Suprapubic skin (tissue), 4 donors: Measurements from ENCODE around the gene ZC3H12A. TPM values are rescaled to one million over a fixed set of nuclear protein-coding genes. Genes with fewer than 3 reads are reported as not detected.

Source experiments
- DNase-seq, 2 donors: peaks; one replicate each; pipeline ENCODE4 v3.0.0-alpha.2; 2019; ENCODE audit warnings: low spot score in 2 of 2
- H3K27ac ChIP-seq: fragments of 200-600 bp; sonication (generic); one replicate; pipeline ENCODE4 v1.5.1; 2019
- H3K27me3 ChIP-seq: fragments of 200-600 bp; sonication (generic); one replicate; pipeline ENCODE4 v1.5.1; 2019
- H3K36me3 ChIP-seq: fragments of 200-600 bp; sonication (generic); one replicate; pipeline ENCODE4 v1.5.1; 2019
- H3K4me1 ChIP-seq: fragments of 200-600 bp; sonication (generic); one replicate; pipeline ENCODE4 v1.5.1; 2019
- H3K4me3 ChIP-seq: fragments of 200-600 bp; sonication (generic); one replicate; pipeline ENCODE4 v1.5.1; 2019; ENCODE audit warnings: mild to moderate bottlenecking
- H3K9me3 ChIP-seq: fragments of 200-600 bp; sonication (generic); one replicate; pipeline ENCODE4 v1.5.1; 2019
- EP300 ChIP-seq: sonication (generic); formaldehyde crosslinking; IDR thresholded peaks from one replicate; pipeline ENCODE4 v1.6.1; 2017; ENCODE audit warnings: antibody characterized with exemption
- POLR2A ChIP-seq, 2 donors: fragments of 450-650 bp; IDR thresholded peaks; one replicate each; pipeline ENCODE4 v1.6.1; 2017; ENCODE audit warnings: antibody characterized with exemption in 2 of 2, mild to moderate bottlenecking in 2 of 2, moderate library complexity in 2 of 2
- POLR2AphosphoS5 ChIP-seq, 3 donors: sonication (generic); formaldehyde crosslinking; IDR thresholded peaks; one replicate each; pipeline ENCODE4 v1.6.1; 2017; ENCODE audit warnings: antibody characterized with exemption in 3 of 3
- WGBS: methylation state at CpG from one replicate; pipeline ENCODE4 v1.1.5; 2018; 5-methylcytosine and 5-hydroxymethylcytosine counted together
- total RNA-seq, 4 donors: library from RNA; depleted of rRNA; stranded (reverse); fragments of >200 nt; gene quantifications; one replicate each; pipeline ENCODE4 v1.1.0, GENCODE V29; 2016
- TF ChIP-seq, protein P1 (sequence below), 2 donors: fragments of 200-600 bp in 1 of 2; fragments of 450-650 bp in 1 of 2; sonication (generic) in 1 of 2; IDR thresholded peaks; one replicate each; pipeline ENCODE4 v1.5.1; 2016 to 2019; ENCODE audit warnings: antibody characterized with exemption in 2 of 2, mild to moderate bottlenecking in 1 of 2, moderate library complexity in 1 of 2

The ZC3H12A gene
- 100 to 1,000 TPM in 1 of 4 donors, 10 to 100 TPM in 3; 47.7 to 107 (median 56.1) TPM for total RNA-seq

DNA sequence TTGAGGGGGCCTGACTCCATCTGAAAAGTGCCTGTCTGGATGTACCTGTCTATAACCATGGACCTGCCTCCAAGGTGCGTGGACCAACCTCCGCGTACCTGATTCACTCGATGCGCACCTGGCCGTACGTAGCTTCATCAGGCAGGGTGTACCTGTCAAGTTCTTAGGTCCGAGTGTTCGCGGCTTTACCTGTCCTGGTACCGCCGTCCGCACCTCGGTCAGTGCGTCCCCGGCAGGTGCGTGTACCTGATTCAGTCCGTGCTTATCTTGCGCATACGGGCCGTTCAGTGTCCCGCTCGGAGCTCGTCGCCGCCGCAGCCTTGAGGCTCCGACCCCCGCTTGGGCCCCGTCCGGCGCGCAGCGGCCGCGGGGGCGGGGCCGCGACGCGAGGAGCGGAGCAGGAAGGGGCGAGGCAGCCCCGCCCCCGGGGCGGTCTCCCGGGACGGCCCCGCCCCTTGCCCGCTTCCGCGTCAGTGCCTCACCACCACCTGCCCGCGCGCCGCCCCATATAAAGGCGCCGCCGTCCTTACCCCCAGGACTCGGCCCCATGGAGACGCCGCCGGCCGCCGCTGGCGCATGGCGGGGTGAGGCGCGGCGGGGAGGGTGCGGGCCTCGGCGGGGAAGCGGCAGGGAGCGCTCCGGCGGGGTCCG is at the start of gene ZC3H12A:
Gene ZC3H12A, plus strand, starts transcription at position 535 of the 651 bp plus-strand sequence. CDS start 917 bp downstream, outside the sequence.
- H3K9me3 ChIP-seq = no peaks in the 10 kb centered on the region
- H3K27me3 ChIP-seq = no peaks in the 10 kb centered on the region
- TF ChIP-seq POLR2AphosphoS5 (IDR thresholded peaks at IDR 0.05) = peak in 2 of 3 donors; percentile 45 to 84
- TF ChIP-seq POLR2A (IDR thresholded peaks at IDR 0.05) = peak; percentile 94 to 99
- TF ChIP-seq, protein P1, sequence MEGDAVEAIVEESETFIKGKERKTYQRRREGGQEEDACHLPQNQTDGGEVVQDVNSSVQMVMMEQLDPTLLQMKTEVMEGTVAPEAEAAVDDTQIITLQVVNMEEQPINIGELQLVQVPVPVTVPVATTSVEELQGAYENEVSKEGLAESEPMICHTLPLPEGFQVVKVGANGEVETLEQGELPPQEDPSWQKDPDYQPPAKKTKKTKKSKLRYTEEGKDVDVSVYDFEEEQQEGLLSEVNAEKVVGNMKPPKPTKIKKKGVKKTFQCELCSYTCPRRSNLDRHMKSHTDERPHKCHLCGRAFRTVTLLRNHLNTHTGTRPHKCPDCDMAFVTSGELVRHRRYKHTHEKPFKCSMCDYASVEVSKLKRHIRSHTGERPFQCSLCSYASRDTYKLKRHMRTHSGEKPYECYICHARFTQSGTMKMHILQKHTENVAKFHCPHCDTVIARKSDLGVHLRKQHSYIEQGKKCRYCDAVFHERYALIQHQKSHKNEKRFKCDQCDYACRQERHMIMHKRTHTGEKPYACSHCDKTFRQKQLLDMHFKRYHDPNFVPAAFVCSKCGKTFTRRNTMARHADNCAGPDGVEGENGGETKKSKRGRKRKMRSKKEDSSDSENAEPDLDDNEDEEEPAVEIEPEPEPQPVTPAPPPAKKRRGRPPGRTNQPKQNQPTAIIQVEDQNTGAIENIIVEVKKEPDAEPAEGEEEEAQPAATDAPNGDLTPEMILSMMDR (IDR thresholded peaks at IDR 0.05) = no peak
- H3K4me3 ChIP-seq = peak within 1 kb of the TSS; percentile 81
- peak; percentile 91 to 95 for DNase-seq
- H3K27ac ChIP-seq = peak within 1 kb of the TSS; percentile 95
- peaks cover 7% of the 10 kb centered on the region for H3K36me3 ChIP-seq
- WGBS = no CpG with 5 or more reads among the region's 78 CpGs
- H3K4me1 ChIP-seq = peaks cover 77% of the 10 kb centered on the region

DNA sequence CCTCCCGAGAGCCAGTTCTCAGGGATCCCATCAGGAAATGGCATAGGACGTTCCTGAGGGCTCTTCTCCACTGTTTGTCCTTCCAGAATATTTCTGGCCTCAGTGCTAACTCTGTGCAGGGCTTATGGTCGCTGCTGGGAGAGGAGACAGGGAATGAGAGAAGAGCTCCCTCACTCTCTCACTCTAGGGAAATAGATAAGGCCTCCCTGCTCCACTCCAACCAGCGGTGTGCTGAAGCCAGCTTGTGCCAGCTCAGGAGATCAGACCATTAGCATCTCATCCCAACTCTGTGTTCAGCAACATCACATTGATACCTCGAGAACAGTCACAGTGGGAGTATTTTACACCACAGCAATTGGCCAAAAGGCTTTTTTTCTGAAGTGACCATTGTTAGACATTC is 49.2 kb upstream of the ZC3H12A start:
- Histone ChIP-seq H3K27ac (no peak overlapping the region), H3K36me3 (no peaks in the 10 kb centered on the region), H3K9me3 (no peaks in the 10 kb centered on the region), H3K4me3 (no peak overlapping the region), H3K4me1 (no peaks in the 10 kb centered on the region), H3K27me3 (peaks cover 13% of the 10 kb centered on the region)
- WGBS = 41% methylated on average over 5 of the region's 5 CpGs
- DNase-seq = no peak
- TF ChIP-seq POLR2A (IDR thresholded peaks at IDR 0.05) = no peak
- TF ChIP-seq, protein P1 (IDR thresholded peaks at IDR 0.05) = no peak
- no peak for TF ChIP-seq EP300
- no peak for TF ChIP-seq POLR2AphosphoS5 (IDR thresholded peaks at IDR 0.05)

DNA sequence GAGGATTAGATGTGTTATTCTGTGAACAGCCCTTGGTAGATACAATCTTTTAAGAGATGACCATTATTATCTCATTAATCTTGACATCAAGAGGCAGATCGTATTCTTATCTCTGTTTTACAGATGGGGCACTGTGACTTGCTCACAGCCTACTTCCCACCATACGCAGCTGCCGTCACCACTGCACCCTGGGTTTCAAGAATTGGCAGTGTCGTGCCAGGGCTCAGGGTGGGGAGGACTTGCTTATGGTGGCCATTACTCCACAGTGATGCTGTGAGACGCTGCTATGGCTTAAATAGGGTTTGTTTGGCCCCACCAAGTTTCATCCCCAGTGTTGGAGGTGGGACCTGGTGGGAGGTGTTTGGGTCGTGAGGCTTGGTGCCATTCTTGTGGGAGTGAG is 45.4 kb upstream of the ZC3H12A start:
- Histone ChIP-seq H3K4me1 (no peaks in the 10 kb centered on the region), H3K4me3 (no peak overlapping the region), H3K27ac (no peak overlapping the region), H3K27me3 (peaks cover 32% of the 10 kb centered on the region), H3K9me3 (no peaks in the 10 kb centered on the region), H3K36me3 (no peaks in the 10 kb centered on the region)
- DNase-seq = no peak
- 69% methylated on average over 6 of the region's 6 CpGs for WGBS
- TF ChIP-seq, protein P1 (IDR thresholded peaks at IDR 0.05) = no peak
- TF ChIP-seq POLR2A (IDR thresholded peaks at IDR 0.05) (no peak), POLR2AphosphoS5 (IDR thresholded peaks at IDR 0.05) (no peak), EP300 (no peak)

DNA sequence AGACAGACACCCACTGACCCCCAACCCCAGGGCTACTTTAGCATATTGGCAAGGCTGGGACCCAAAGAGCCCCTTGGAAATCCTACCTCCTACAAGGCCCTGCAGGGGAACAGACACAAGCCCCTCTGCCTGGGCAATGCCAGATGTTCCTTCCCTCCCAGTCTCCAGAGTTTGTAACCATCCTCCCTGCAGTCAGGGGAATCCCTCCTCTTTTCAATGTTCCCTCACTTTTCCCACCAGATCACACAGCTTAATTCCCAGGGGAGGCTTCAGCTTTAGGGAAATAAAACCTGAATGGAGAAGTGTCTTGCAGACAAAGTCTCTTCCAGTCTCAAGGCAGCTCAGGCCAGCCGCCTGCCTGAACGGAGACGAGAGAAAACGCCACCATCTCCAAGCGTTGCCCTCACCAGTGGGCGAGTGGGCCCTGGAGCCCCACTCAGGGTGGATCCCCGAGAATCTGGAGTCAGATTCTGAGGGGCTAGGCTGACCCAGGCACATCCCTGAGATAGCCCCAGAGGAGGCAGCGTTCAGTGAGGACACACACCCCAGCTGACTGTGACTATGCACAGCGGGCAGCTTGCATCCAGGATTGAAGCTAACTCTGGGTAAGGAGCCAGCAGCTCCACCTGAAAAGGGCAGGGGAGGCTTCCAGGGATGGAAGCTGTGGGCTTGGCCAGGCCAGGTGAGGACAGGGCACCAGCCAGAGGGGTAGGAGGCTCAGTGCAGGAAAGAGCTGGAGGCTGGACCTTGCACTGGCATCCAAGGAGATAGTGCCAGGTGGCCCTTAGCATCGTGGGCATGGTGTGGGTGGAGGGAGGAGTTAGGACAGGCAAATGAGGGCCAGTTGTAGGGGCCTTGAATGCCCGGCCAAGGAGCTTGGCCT is 44.0 kb upstream of the ZC3H12A start:
- Histone ChIP-seq H3K36me3 (no peaks in the 10 kb centered on the region), H3K9me3 (no peaks in the 10 kb centered on the region), H3K27ac (no peak overlapping the region), H3K4me1 (no peaks in the 10 kb centered on the region), H3K4me3 (no peak overlapping the region), H3K27me3 (peaks cover 32% of the 10 kb centered on the region)
- whole genome bisulfite sequencing = 62% methylated on average over 11 of the region's 11 CpGs
- TF ChIP-seq POLR2AphosphoS5 (IDR thresholded peaks at IDR 0.05) (no peak), EP300 (no peak), POLR2A (IDR thresholded peaks at IDR 0.05) (no peak)
- TF ChIP-seq, protein P1 (IDR thresholded peaks at IDR 0.05) = no peak
- DNase-seq = no peak

DNA sequence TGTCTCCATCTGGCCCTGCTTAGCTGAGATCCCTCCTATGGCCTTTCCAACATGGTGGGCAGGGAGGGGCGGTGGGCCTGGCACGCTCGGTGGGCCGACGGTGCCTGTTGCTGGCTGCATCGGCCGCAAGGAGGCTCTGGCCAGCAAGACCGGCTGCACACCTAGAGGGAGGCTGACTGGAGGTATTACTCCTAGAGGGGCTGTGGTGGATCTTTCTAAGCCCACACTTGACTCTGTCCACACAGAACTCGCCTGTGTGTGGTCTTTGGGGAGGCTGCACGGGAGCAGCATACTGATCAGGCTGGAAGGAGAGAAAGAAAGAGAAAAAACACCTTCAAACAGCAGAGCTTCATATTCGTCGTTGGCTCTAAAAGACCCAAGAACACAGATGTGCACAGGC is 41.7 kb upstream of the ZC3H12A start:
- no peaks in the 10 kb centered on the region for H3K4me1 ChIP-seq
- no peaks in the 10 kb centered on the region for H3K36me3 ChIP-seq
- peaks cover 33% of the 10 kb centered on the region for H3K27me3 ChIP-seq
- 71% methylated on average over 12 of the region's 12 CpGs for WGBS
- no peak overlapping the region for H3K4me3 ChIP-seq
- H3K27ac ChIP-seq = no peak overlapping the region
- H3K9me3 ChIP-seq = no peaks in the 10 kb centered on the region
- no peak for DNase-seq
- TF ChIP-seq EP300 (no peak), POLR2A (IDR thresholded peaks at IDR 0.05) (no peak), POLR2AphosphoS5 (IDR thresholded peaks at IDR 0.05) (no peak)
- TF ChIP-seq, protein P1 (IDR thresholded peaks at IDR 0.05) = no peak
